Transverse colon (tissue), 4 donors: Measurements from ENCODE around the gene HS1BP3. TPM values are rescaled to one million over a fixed set of nuclear protein-coding genes. Genes with fewer than 3 reads are reported as not detected.
A peak's percentile ranks its signal among the peaks of the same experiment; 100 is the strongest.

ENCODE experiments used
- DNase-seq: peaks from one replicate; pipeline ENCODE4 v3.0.0-alpha.2; 2019
- H3K27ac ChIP-seq, 4 donors: fragments of 200-600 bp; sonication (generic); 2 replicates each; pipeline ENCODE4 v1.5.1; 2016 to 2018; ENCODE audit warnings: inconsistent platforms in 4 of 4
- H3K27me3 ChIP-seq: fragments of 200-600 bp; sonication (generic); 2 replicates; pipeline ENCODE4 v1.5.1; 2017; ENCODE audit warnings: inconsistent platforms
- H3K36me3 ChIP-seq, 4 donors: fragments of 200-600 bp; sonication (generic); 2 replicates each; pipeline ENCODE4 v1.5.1; 2017 to 2019; ENCODE audit warnings: inconsistent platforms in 4 of 4
- H3K4me1 ChIP-seq, 4 donors: fragments of 200-600 bp; sonication (generic); 2 replicates each; pipeline ENCODE4 v1.5.1; 2017 to 2020; ENCODE audit warnings: inconsistent platforms in 4 of 4
- H3K4me3 ChIP-seq, 4 donors: fragments of 200-600 bp; sonication (generic); 1 replicate in 1 of 4; 2 replicates in 3 of 4; pipeline versions ENCODE4 v1.5.1 to v1.6.1; 2017 to 2019; ENCODE audit warnings: inconsistent platforms in 4 of 4
- H3K9me3 ChIP-seq, 2 donors: fragments of 200-600 bp; sonication (generic); 2 replicates each; pipeline ENCODE4 v1.5.1; 2017 to 2019; ENCODE audit warnings: inconsistent platforms in 2 of 2
- CTCF ChIP-seq, 5 experiments: fragments of 200-600 bp in 3 of 5; fragments of 450-650 bp in 2 of 5; sonication (generic) in 3 of 5; IDR thresholded peaks; 1 replicate in 2 of 5; 2 replicates in 3 of 5; pipeline ENCODE4 v1.5.1; 2016 to 2017; ENCODE audit warnings: antibody characterized with exemption in 5 of 5, inconsistent platforms in 3 of 5, mild to moderate bottlenecking in 2 of 5, moderate library complexity in 1 of 5
- EP300 ChIP-seq: sonication (generic); formaldehyde crosslinking; IDR thresholded peaks from one replicate; pipeline ENCODE4 v1.6.1; 2017; ENCODE audit warnings: antibody characterized with exemption, low read depth
- POLR2A ChIP-seq: fragments of 450-650 bp; IDR thresholded peaks from one replicate; pipeline ENCODE4 v1.6.1; 2016; ENCODE audit warnings: antibody characterized with exemption, mild to moderate bottlenecking, moderate library complexity
- POLR2AphosphoS5 ChIP-seq, 3 donors: sonication (generic); formaldehyde crosslinking; IDR thresholded peaks; one replicate each; pipeline ENCODE4 v1.6.1; 2016; ENCODE audit warnings: antibody characterized with exemption in 3 of 3
- WGBS, 2 donors: methylation state at CpG; one replicate each; pipeline ENCODE4 v1.1.5; 2018; ENCODE audit warnings: low coverage in 1 of 2; 5-methylcytosine and 5-hydroxymethylcytosine counted together
- in situ Hi-C, 4 donors: fragments of 200-750 bp; cut with MboI; loops; one replicate each; pipeline versions ENCODE4 v1.15.0 to v1.15.1; 2017; ENCODE audit warnings: low sequenced_read_pairs in 3 of 4, low pct_ligation_motif_present in 1 of 4, low pct_unique_long_range_greater_than_20kb in 1 of 4
- intact Hi-C: fragments of 100-400 bp; cut with DNase I; formaldehyde crosslinking; loops from one replicate; pipeline ENCODE4 v1.15.1; 2023; ENCODE audit warnings: low total_unique reads
- total RNA-seq, 4 donors: library from RNA; depleted of rRNA; stranded (reverse); fragments of >200 nt; gene quantifications; one replicate each; pipeline ENCODE4 v1.1.0, GENCODE V29; 2016

Gene HS1BP3
- total RNA-seq, 4 donors from 2014 or later = 29.5 to 44.2 (median 33.1) TPM

DNA sequence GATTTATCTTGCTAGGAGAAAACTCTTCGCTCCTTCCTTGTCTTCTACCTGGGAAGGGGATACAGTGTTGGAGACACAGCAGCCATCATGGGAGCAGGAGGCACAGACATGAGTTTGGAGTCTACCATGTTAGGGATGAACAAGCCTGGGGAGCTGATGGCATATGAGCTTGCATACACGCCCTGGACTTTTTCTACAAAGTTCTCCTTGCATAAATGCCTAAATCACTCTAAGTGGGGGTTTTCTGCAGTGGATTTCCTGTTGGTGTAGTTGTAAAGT, 3.6 kb upstream of the HS1BP3 start:
- no peaks in the 10 kb centered on the region for H3K27me3 ChIP-seq
- intact Hi-C loops = no loop called here
- no peak overlapping the region for H3K27ac ChIP-seq
- no peak overlapping the region for H3K4me3 ChIP-seq
- in situ Hi-C loops = loop anchor here in 3 of 4 donors (25.0 kb wide), 1 partner anchor 458 kb away; the partner anchor contains the start of gene TDRD15 (in 3 of the 3)
- DNase-seq = no peak
- 78 to 100% methylated on average over 1 to 2 of the region's 2 CpGs for WGBS, 2 donors
- no peaks in the 10 kb centered on the region for H3K36me3 ChIP-seq
- H3K9me3 ChIP-seq = no peaks in the 10 kb centered on the region
- peaks cover 10 to 19% (median 15%) of the 10 kb centered on the region in 4 donors for H3K4me1 ChIP-seq
- TF ChIP-seq POLR2A (no peak), CTCF (IDR thresholded peaks at IDR 0.05) (no peak), EP300 (no peak), POLR2AphosphoS5 (IDR thresholded peaks at IDR 0.05) (no peak)

- intact Hi-C loops (no loop called here), in situ Hi-C loops (loop anchor here in 3 of 4 donors (25.0 kb wide), 1 partner anchor 458 kb away; the partner anchor contains the start of gene TDRD15 (in 3 of the 3))
- no peak overlapping the region for H3K4me3 ChIP-seq
- DNase-seq = no peak
- H3K4me1 ChIP-seq = peaks cover 16 to 25% (median 19%) of the 10 kb centered on the region in 4 donors
- no peaks in the 10 kb centered on the region for H3K9me3 ChIP-seq
- 82 to 83% methylated on average over 3 to 7 of the region's 7 CpGs for WGBS, 2 donors
- H3K27ac ChIP-seq = no peak overlapping the region
- no peak for TF ChIP-seq POLR2A
- TF ChIP-seq POLR2AphosphoS5 (IDR thresholded peaks at IDR 0.05) = no peak
- no peak for TF ChIP-seq CTCF (IDR thresholded peaks at IDR 0.05)
- no peak for TF ChIP-seq EP300
- no peaks in the 10 kb centered on the region for H3K27me3 ChIP-seq
- no peaks in the 10 kb centered on the region for H3K36me3 ChIP-seq
Measured at GRCh38 chr2:20653695-20654534, 3.0 kb upstream of the HS1BP3 start.

- peaks cover 23 to 34% (median 27%) of the 10 kb centered on the region in 4 donors for H3K4me1 ChIP-seq
- no peak overlapping the region for H3K4me3 ChIP-seq
- no peaks in the 10 kb centered on the region for H3K9me3 ChIP-seq
- intact Hi-C loops = no loop called here
- no peak for DNase-seq
- WGBS, 2 donors = 91 to 97% methylated on average over 6 to 11 of the region's 11 CpGs
- H3K36me3 ChIP-seq = no peaks in the 10 kb centered on the region
- TF ChIP-seq POLR2AphosphoS5 (IDR thresholded peaks at IDR 0.05) (no peak), CTCF (IDR thresholded peaks at IDR 0.05) (no peak), POLR2A (no peak), EP300 (no peak)
- in situ Hi-C loops = loop anchor here in 3 of 4 donors (25.0 kb wide), 1 partner anchor 459 kb away; the partner anchor contains the start of gene TDRD15 (in 3 of the 3)
- H3K27ac ChIP-seq = no peak overlapping the region
- no peaks in the 10 kb centered on the region for H3K27me3 ChIP-seq
Measured at GRCh38 chr2:20652673-20653575, 2.0 kb upstream of the HS1BP3 start.

GRCh38 chr2:20652141-20652540, 1.2 kb upstream of the HS1BP3 start:
- Histone ChIP-seq H3K9me3 (no peaks in the 10 kb centered on the region), H3K27ac (peak overlapping the region in 2 of 4 donors; percentile 95), H3K4me3 (no peak overlapping the region), H3K27me3 (no peaks in the 10 kb centered on the region), H3K36me3 (no peaks in the 10 kb centered on the region), H3K4me1 (peaks cover 23 to 38% (median 31%) of the 10 kb centered on the region in 4 donors)
- TF ChIP-seq POLR2A (no peak), POLR2AphosphoS5 (IDR thresholded peaks at IDR 0.05) (no peak), CTCF (IDR thresholded peaks at IDR 0.05) (no peak), EP300 (no peak)
- WGBS, 2 donors = 92 to 100% methylated on average over 3 to 7 of the region's 7 CpGs
- DNase-seq = no peak
- in situ Hi-C loops = loop anchor here in 3 of 4 donors (25.0 kb wide), 1 partner anchor 460 kb away; the partner anchor contains the start of gene TDRD15 (in 3 of the 3)
- intact Hi-C loops = no loop called here
